WTC11 (cell line): ENCODE measurements around the gene RAB4A. TPM values are rescaled to one million over a fixed set of nuclear protein-coding genes. Genes with fewer than 3 reads are reported as not detected.

Experiments used
- ATAC-seq: fragments of 200-7000 bp; cut with Tn5 transposase; 2 replicates; pipeline ENCODE4 v1.10.0; 2021; ENCODE audit warnings: mild to moderate bottlenecking, moderate library complexity
- CTCF ChIA-PET: fragments of 300-600 bp; sonication (Branson Sonifier 250); formaldehyde crosslinking; loops from one replicate; lab custom pipeline; 2021; ENCODE audit warnings: antibody characterized with exemption; lab: Charles Lee
- POLR2A ChIA-PET: fragments of 350-600 bp; sonication (Branson Sonifier 250); formaldehyde crosslinking; loops from one replicate; lab custom pipeline; 2021; ENCODE audit warnings: antibody characterized with exemption; lab: Charles Lee
- DNase-seq: peaks from one replicate; pipeline ENCODE4 v3.0.0; 2021; ENCODE audit warnings: low spot score
- H3K27ac Mint-ChIP-seq: 2 replicates; pipeline ENCODE4 v1.8.0; 2021; ENCODE audit warnings: mixed read lengths
- H3K27me3 Mint-ChIP-seq: 2 replicates; pipeline ENCODE4 v1.8.0; 2021; ENCODE audit warnings: low read depth, mild to moderate bottlenecking, moderate library complexity, mixed read lengths
- H3K36me3 Mint-ChIP-seq: 2 replicates; pipeline ENCODE4 v1.8.0; 2021; ENCODE audit warnings: mixed read lengths
- H3K4me1 Mint-ChIP-seq: 2 replicates; pipeline ENCODE4 v1.8.0; 2022; ENCODE audit warnings: mixed read lengths
- H3K4me3 Mint-ChIP-seq: 2 replicates; pipeline ENCODE4 v1.8.0; 2021; ENCODE audit warnings: mild to moderate bottlenecking, moderate library complexity, mixed read lengths
- H3K9me3 Mint-ChIP-seq: 2 replicates; pipeline ENCODE4 v1.8.0; 2021; ENCODE audit warnings: mixed read lengths
- AR ChIP-seq: fragments of 250-450 bp; sonication (Bioruptor Pico); IDR thresholded peaks from 2 replicates; pipeline ENCODE4 v1.9.0; 2021; ENCODE audit warnings: mild to moderate bottlenecking
- ATF6 ChIP-seq: sonication (generic); formaldehyde crosslinking; IDR thresholded peaks from 2 replicates; pipeline ENCODE4 v1.8.1; 2023; ENCODE audit warnings: mild to moderate bottlenecking, missing genetic modification reagents
- ELF4 ChIP-seq: sonication (generic); formaldehyde crosslinking; IDR thresholded peaks from 2 replicates; pipeline ENCODE4 v1.8.1; 2022; ENCODE audit warnings: low read depth, mild to moderate bottlenecking, moderate library complexity, missing genetic modification reagents
- OVOL2 ChIP-seq: fragments of 250-450 bp; sonication (Bioruptor Pico); IDR thresholded peaks from 2 replicates; pipeline ENCODE4 v1.9.0; 2021; ENCODE audit warnings: mild to moderate bottlenecking, borderline replicate concordance
- ZNF219 ChIP-seq: sonication (generic); formaldehyde crosslinking; IDR thresholded peaks from 2 replicates; pipeline ENCODE4 v1.8.0; 2023; ENCODE audit warnings: missing genetic modification reagents, mild to moderate bottlenecking, borderline replicate concordance
- ZNF232 ChIP-seq: sonication (generic); formaldehyde crosslinking; IDR thresholded peaks from 2 replicates; pipeline ENCODE4 v1.8.0; 2022; ENCODE audit warnings: mild to moderate bottlenecking, missing genetic modification reagents
- total RNA-seq: library from RNA; stranded (reverse); gene quantifications from 3 replicates; pipeline ENCODE4 v1.2.3, GENCODE V29; 2021
- TF ChIP-seq, protein P1 (sequence below): fragments of 250-450 bp; sonication (Bioruptor Pico); IDR thresholded peaks from 2 replicates; pipeline ENCODE4 v1.8.0; 2021; ENCODE audit warnings: mild to moderate bottlenecking
- TF ChIP-seq, protein P2 (sequence below): sonication (generic); formaldehyde crosslinking; conservative IDR thresholded peaks from 2 replicates; pipeline ENCODE4 v1.8.1; 2023; ENCODE audit warnings: mild to moderate bottlenecking, low read depth, missing genetic modification reagents, moderate library complexity
- TF ChIP-seq, protein P3 (sequence below): sonication (generic); formaldehyde crosslinking; IDR thresholded peaks from 2 replicates; pipeline ENCODE4 v1.8.1; 2023; ENCODE audit warnings: mild to moderate bottlenecking, missing genetic modification reagents

Gene RAB4A
- total RNA-seq, 1 experiment from 2014 or later = 67.9 TPM

GRCh38 chr1:229349463-229350385 lies 78.8 kb downstream of the RAB4A start:
- ChIA-PET CTCF (no interaction called here), POLR2A (no interaction called here)
- peaks cover 18% of the 10 kb centered on the region for H3K27me3 Mint-ChIP-seq

More at GRCh38 chr1:229349463-229350385, 78.8 kb downstream of the RAB4A start:
- Mint-ChIP-seq H3K4me1 (no peaks in the 10 kb centered on the region), H3K36me3 (peaks cover 2% of the 10 kb centered on the region; the same call in 1 of the 2 replicates), H3K27ac (no peak overlapping the region), H3K4me3 (no peak overlapping the region), H3K9me3 (peaks cover 19% of the 10 kb centered on the region)
- no peak for ATAC-seq
- TF ChIP-seq, protein P1, sequence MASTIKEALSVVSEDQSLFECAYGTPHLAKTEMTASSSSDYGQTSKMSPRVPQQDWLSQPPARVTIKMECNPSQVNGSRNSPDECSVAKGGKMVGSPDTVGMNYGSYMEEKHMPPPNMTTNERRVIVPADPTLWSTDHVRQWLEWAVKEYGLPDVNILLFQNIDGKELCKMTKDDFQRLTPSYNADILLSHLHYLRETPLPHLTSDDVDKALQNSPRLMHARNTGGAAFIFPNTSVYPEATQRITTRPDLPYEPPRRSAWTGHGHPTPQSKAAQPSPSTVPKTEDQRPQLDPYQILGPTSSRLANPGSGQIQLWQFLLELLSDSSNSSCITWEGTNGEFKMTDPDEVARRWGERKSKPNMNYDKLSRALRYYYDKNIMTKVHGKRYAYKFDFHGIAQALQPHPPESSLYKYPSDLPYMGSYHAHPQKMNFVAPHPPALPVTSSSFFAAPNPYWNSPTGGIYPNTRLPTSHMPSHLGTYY (CRISPR knock-in tag) = no peak
- no peak for TF ChIP-seq ATF6 (CRISPR knock-in tag)
- no peak for TF ChIP-seq ZNF219
- no peak for TF ChIP-seq AR (CRISPR knock-in tag)
- no peak for TF ChIP-seq ELF4
- TF ChIP-seq, protein P2, sequence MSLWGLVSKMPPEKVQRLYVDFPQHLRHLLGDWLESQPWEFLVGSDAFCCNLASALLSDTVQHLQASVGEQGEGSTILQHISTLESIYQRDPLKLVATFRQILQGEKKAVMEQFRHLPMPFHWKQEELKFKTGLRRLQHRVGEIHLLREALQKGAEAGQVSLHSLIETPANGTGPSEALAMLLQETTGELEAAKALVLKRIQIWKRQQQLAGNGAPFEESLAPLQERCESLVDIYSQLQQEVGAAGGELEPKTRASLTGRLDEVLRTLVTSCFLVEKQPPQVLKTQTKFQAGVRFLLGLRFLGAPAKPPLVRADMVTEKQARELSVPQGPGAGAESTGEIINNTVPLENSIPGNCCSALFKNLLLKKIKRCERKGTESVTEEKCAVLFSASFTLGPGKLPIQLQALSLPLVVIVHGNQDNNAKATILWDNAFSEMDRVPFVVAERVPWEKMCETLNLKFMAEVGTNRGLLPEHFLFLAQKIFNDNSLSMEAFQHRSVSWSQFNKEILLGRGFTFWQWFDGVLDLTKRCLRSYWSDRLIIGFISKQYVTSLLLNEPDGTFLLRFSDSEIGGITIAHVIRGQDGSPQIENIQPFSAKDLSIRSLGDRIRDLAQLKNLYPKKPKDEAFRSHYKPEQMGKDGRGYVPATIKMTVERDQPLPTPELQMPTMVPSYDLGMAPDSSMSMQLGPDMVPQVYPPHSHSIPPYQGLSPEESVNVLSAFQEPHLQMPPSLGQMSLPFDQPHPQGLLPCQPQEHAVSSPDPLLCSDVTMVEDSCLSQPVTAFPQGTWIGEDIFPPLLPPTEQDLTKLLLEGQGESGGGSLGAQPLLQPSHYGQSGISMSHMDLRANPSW (CRISPR knock-in tag) = no peak
- TF ChIP-seq ZNF232 (CRISPR knock-in tag) = no peak
- TF ChIP-seq OVOL2 = no peak
- TF ChIP-seq, protein P3, sequence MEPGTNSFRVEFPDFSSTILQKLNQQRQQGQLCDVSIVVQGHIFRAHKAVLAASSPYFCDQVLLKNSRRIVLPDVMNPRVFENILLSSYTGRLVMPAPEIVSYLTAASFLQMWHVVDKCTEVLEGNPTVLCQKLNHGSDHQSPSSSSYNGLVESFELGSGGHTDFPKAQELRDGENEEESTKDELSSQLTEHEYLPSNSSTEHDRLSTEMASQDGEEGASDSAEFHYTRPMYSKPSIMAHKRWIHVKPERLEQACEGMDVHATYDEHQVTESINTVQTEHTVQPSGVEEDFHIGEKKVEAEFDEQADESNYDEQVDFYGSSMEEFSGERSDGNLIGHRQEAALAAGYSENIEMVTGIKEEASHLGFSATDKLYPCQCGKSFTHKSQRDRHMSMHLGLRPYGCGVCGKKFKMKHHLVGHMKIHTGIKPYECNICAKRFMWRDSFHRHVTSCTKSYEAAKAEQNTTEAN (CRISPR knock-in tag) = no peak
- no peak for DNase-seq
